B cell (primary cell): ENCODE data around the gene NCKAP1. TPM values are rescaled to one million over a fixed set of nuclear protein-coding genes. Genes with fewer than 3 reads are reported as not detected.

Experiments
- ATAC-seq: fragments of 200-7000 bp; cut with Tn5 transposase; one replicate; pipeline ENCODE4 v1.10.0; 2021; ENCODE audit warnings: low read depth, mild to moderate bottlenecking, moderate number of reproducible peaks, moderate library complexity
- CTCF ChIA-PET: fragments of 350-600 bp; sonication (Branson Sonifier 250); formaldehyde crosslinking; loops from one replicate; lab custom pipeline; 2021; ENCODE audit warnings: antibody characterized with exemption, inconsistent platforms; lab: Charles Lee
- POLR2A ChIA-PET: fragments of 350-600 bp; sonication (Branson Sonifier 250); formaldehyde crosslinking; loops from one replicate; lab custom pipeline; 2021; ENCODE audit warnings: antibody characterized with exemption; lab: Charles Lee
- DNase-seq: peaks from one replicate; pipeline ENCODE4 v3.0.0; 2013
- H2AFZ ChIP-seq: 2 replicates; pipeline ENCODE4 v1.6.1; 2012; ENCODE audit warnings: mild to moderate bottlenecking, low read depth, low read length; ENCODE audit not compliant: insufficient read depth, poor library complexity, severe bottlenecking
- H3K27ac ChIP-seq, 2 donors: 1 replicate in 1 of 2; 2 replicates in 1 of 2; pipeline ENCODE4 v1.5.1; 2012 to 2013; ENCODE audit warnings: low read length in 2 of 2, mild to moderate bottlenecking in 2 of 2, moderate library complexity in 1 of 2
- H3K27me3 ChIP-seq, 4 experiments: fragments of 200-600 bp in 1 of 4; sonication (generic) in 1 of 4; replicated peaks in 1 of 4; 1 replicate in 2 of 4; 2 replicates in 2 of 4; pipeline versions ENCODE4 v1.6.1 to v1.7.0; 2013 to 2016; ENCODE audit warnings: low read length in 3 of 4, mild to moderate bottlenecking in 2 of 4, mixed read lengths in 1 of 4, moderate library complexity in 1 of 4; ENCODE audit not compliant: insufficient read depth in 4 of 4, control insufficient read depth in 3 of 4; ENCODE audit errors: control extremely low read depth in 1 of 4
- H3K36me3 ChIP-seq, 2 experiments: replicated peaks in 1 of 2; 1 replicate in 1 of 2; 2 replicates in 1 of 2; pipeline versions ENCODE4 v1.6.1 to v1.7.1; 2013; ENCODE audit warnings: low read length in 1 of 2; ENCODE audit not compliant: insufficient read depth in 2 of 2, control insufficient read depth in 1 of 2; ENCODE audit errors: control extremely low read depth in 1 of 2, extremely low read depth in 1 of 2
- H3K4me1 ChIP-seq, 2 donors: fragments of 200-600 bp in 1 of 2; sonication (generic) in 1 of 2; 1 replicate in 1 of 2; 2 replicates in 1 of 2; pipeline versions ENCODE4 v1.5.1 to v1.6.1; 2013 to 2017; ENCODE audit warnings: low read length in 2 of 2; ENCODE audit not compliant: control insufficient read depth in 2 of 2, insufficient read depth in 2 of 2
- H3K4me2 ChIP-seq: replicated peaks from 2 replicates; pipeline ENCODE3; 2012; ENCODE audit warnings: mild to moderate bottlenecking, low read depth, low read length; ENCODE audit not compliant: poor library complexity, severe bottlenecking
- H3K4me3 ChIP-seq, 5 experiments: fragments of 200-600 bp in 1 of 5; sonication (generic) in 1 of 5; 1 replicate in 3 of 5; 2 replicates in 2 of 5; pipeline versions ENCODE4 v1.5.1 to v1.7.0; 2011 to 2016; ENCODE audit warnings: low read length in 4 of 5, mild to moderate bottlenecking in 4 of 5, low read depth in 2 of 5, control low read depth in 1 of 5, moderate library complexity in 1 of 5; ENCODE audit not compliant: insufficient read depth in 1 of 5; ENCODE audit errors: control extremely low read depth in 1 of 5, extremely low read depth in 1 of 5
- H3K79me2 ChIP-seq: fragments of 200-600 bp; sonication (generic); one replicate; pipeline ENCODE4 v1.6.0; 2016; ENCODE audit warnings: low read length; ENCODE audit not compliant: control insufficient read depth, insufficient read depth
- H3K9ac ChIP-seq: fragments of 200-600 bp; sonication (generic); 2 replicates; pipeline ENCODE4 v1.6.1; 2017; ENCODE audit warnings: mild to moderate bottlenecking, low read length, moderate library complexity
- H3K9me3 ChIP-seq, 3 donors: one replicate each; pipeline versions ENCODE4 v1.6.1 to v1.7.1; 2013; ENCODE audit warnings: low read length in 2 of 3; ENCODE audit not compliant: control insufficient read depth in 2 of 3, insufficient read depth in 1 of 3; ENCODE audit errors: control extremely low read depth in 1 of 3
- H4K20me1 ChIP-seq: 2 replicates; pipeline ENCODE4 v1.6.0; 2012; ENCODE audit warnings: mild to moderate bottlenecking, low read length; ENCODE audit not compliant: insufficient read depth, control insufficient read depth, poor library complexity, severe bottlenecking
- H3K27ac Mint-ChIP-seq: one replicate; pipeline ENCODE4 v1.8.0; 2021; ENCODE audit warnings: mixed read lengths
- H3K27me3 Mint-ChIP-seq: one replicate; pipeline ENCODE4 v1.8.0; 2021; ENCODE audit warnings: mixed read lengths
- H3K4me1 Mint-ChIP-seq: one replicate; pipeline ENCODE4 v1.8.0; 2021; ENCODE audit warnings: mixed read lengths
- H3K4me3 Mint-ChIP-seq: one replicate; pipeline ENCODE4 v1.8.0; 2021; ENCODE audit warnings: mixed read lengths
- H3K9me3 Mint-ChIP-seq: one replicate; pipeline ENCODE4 v1.8.0; 2022; ENCODE audit warnings: mixed read lengths; ENCODE audit not compliant: insufficient read depth
- EZH2 ChIP-seq: IDR thresholded peaks from 2 replicates; pipeline ENCODE4 v1.6.1; 2012; ENCODE audit warnings: borderline replicate concordance, low read depth, mild to moderate bottlenecking, moderate library complexity, low read length; ENCODE audit not compliant: insufficient read depth, poor library complexity, severe bottlenecking
- WGBS: methylation state at CpG from one replicate; pipeline ENCODE4 v1.1.5; 2013; ENCODE audit warnings: missing lambda C conversion rate; ENCODE audit not compliant: insufficient coverage; 5-methylcytosine and 5-hydroxymethylcytosine counted together
- intact Hi-C: fragments of 100-400 bp; cut with micrococcal nuclease; formaldehyde crosslinking; loops from one replicate; pipeline ENCODE4 v1.10.0; 2022
- polyA plus RNA-seq: library from polyadenylated mRNA; depleted of rRNA; stranded (reverse); fragments of >200 nt; gene quantifications from 2 replicates; pipeline ENCODE4 v1.2.3, GENCODE V29; 2012
- total RNA-seq, 2 donors: library from RNA; stranded (reverse); fragments of 120-200 nt in 1 of 2; gene quantifications; 1 replicate in 1 of 2; 2 replicates in 1 of 2; pipeline versions ENCODE4 v1.2.3 to v1.2.4, GENCODE V29; 2013 to 2022
- TF ChIP-seq, protein P1 (sequence below): fragments of 200-600 bp; IDR thresholded peaks from one replicate; pipeline ENCODE4 v1.8.0; 2022; ENCODE audit warnings: antibody characterized with exemption, mild to moderate bottlenecking

NCKAP1 gene
- total and polyA plus RNA-seq, 2 donors (not counting 1 experiment from before 2014, with no cell fraction given) = 0.05 TPM; not detected in 1

DNA sequence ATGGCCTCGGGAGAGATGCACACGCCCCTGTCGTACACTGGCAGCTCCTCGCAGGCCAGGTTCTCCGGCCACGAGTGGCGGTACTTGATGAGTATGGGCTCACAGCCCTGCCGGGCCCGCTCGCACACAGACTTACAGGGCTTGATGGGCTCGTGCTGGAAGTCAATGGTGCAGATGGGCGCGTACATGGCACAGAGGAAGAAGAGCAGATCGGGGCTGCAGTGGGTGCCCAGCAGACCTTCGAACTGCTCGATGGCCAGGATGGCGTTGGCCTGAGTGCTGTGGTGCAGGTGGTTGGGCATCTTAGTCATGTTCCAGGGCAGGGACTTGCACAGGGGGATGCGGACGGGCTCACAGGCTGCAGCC lies 172.2 kb downstream of the NCKAP1 start:
- peak overlapping the region in 2 of 5 experiments; percentile 16 to 38 for H3K4me3 ChIP-seq
- H4K20me1 ChIP-seq = no peaks in the 10 kb centered on the region
- peaks cover 0 to 5% (median 2%) of the 10 kb centered on the region in 3 donors for H3K9me3 ChIP-seq
- H3K4me3 Mint-ChIP-seq = peak overlapping the region; percentile 70
- peaks cover 21% of the 10 kb centered on the region for H3K4me1 Mint-ChIP-seq
- H3K27me3 ChIP-seq = peaks cover 0 to 34% (median 20%) of the 10 kb centered on the region in 4 experiments
- H3K4me2 ChIP-seq = peak overlapping the region; percentile 65
- DNase-seq = peak; percentile 8
- H3K36me3 ChIP-seq = no peaks in the 10 kb centered on the region
- ATAC-seq = no peak
- H3K9ac ChIP-seq = peak overlapping the region; percentile 18
- H3K27me3 Mint-ChIP-seq = peaks cover 65% of the 10 kb centered on the region
- peaks cover 17 to 25% of the 10 kb centered on the region in 2 donors for H3K4me1 ChIP-seq
- WGBS = 21% methylated on average over 19 of the region's 19 CpGs
- H3K27ac Mint-ChIP-seq = no peak overlapping the region
- no peak overlapping the region for H3K27ac ChIP-seq
- TF ChIP-seq, protein P1, sequence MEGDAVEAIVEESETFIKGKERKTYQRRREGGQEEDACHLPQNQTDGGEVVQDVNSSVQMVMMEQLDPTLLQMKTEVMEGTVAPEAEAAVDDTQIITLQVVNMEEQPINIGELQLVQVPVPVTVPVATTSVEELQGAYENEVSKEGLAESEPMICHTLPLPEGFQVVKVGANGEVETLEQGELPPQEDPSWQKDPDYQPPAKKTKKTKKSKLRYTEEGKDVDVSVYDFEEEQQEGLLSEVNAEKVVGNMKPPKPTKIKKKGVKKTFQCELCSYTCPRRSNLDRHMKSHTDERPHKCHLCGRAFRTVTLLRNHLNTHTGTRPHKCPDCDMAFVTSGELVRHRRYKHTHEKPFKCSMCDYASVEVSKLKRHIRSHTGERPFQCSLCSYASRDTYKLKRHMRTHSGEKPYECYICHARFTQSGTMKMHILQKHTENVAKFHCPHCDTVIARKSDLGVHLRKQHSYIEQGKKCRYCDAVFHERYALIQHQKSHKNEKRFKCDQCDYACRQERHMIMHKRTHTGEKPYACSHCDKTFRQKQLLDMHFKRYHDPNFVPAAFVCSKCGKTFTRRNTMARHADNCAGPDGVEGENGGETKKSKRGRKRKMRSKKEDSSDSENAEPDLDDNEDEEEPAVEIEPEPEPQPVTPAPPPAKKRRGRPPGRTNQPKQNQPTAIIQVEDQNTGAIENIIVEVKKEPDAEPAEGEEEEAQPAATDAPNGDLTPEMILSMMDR = no peak
- no peak for TF ChIP-seq EZH2
- no peak overlapping the region for H2AFZ ChIP-seq
- H3K9me3 Mint-ChIP-seq = no peaks in the 10 kb centered on the region
- ChIA-PET CTCF (no interaction called here), POLR2A (no interaction called here)
- no peaks in the 10 kb centered on the region for H3K79me2 ChIP-seq
- intact Hi-C loops = no loop called here

DNA sequence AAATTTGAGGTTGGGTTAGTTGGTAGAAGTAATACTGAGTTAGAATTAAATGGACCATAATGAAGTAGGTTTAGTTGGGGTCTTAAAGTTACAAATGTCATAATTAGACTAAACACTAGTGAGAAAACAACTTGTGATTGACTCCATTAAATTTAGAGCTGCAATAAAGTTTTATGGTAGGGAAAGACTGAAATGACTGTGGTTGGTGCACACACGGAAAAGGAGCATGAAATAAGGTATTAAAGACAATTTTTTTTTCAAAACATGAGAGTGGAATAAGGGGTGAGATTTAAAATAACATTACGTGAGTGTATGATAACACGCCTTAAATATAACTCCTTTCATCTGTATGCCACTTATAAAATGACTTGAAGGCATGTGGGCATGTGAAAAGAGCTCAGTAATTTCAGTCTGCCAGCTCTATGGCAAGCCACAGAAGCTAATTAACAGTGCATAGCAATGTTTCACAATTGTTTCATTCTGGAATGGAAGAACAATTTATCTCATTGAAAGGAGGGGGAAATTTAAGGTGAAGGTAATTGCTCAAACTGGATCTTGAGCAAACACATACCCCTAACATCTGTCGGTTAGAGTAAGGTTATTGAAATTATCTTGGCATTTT lies 173.2 kb downstream of the NCKAP1 start:
- ChIA-PET CTCF (no interaction called here), POLR2A (no interaction called here)
- Histone ChIP-seq H3K9me3 (peaks cover 0 to 5% (median 2%) of the 10 kb centered on the region in 3 donors), H3K79me2 (no peaks in the 10 kb centered on the region), H3K4me2 (no peak overlapping the region), H3K36me3 (no peaks in the 10 kb centered on the region), H4K20me1 (no peaks in the 10 kb centered on the region), H3K4me3 (no peak overlapping the region), H2AFZ (no peak overlapping the region), H3K27me3 (peaks cover 0 to 28% (median 15%) of the 10 kb centered on the region in 4 experiments), H3K9ac (no peak overlapping the region), H3K4me1 (peaks cover 17 to 25% of the 10 kb centered on the region in 2 donors), H3K27ac (no peak overlapping the region)
- H3K9me3 Mint-ChIP-seq = no peaks in the 10 kb centered on the region
- TF ChIP-seq, protein P1 = no peak
- no peak for TF ChIP-seq EZH2
- no peak for ATAC-seq
- no peak overlapping the region for H3K4me3 Mint-ChIP-seq
- intact Hi-C loops = no loop called here
- 80% methylated on average over 1 of the region's 4 CpGs for WGBS
- H3K27ac Mint-ChIP-seq = no peak overlapping the region
- DNase-seq = no peak
- peaks cover 59% of the 10 kb centered on the region for H3K27me3 Mint-ChIP-seq
- peaks cover 21% of the 10 kb centered on the region for H3K4me1 Mint-ChIP-seq
